Natural killer cell treated with Interleukin-12 subunit alpha and Interleukin-12 subunit beta and Interleukin-15 and Interleukin-18, amount 100 ng/mL, for 72 hours (primary cell): ENCODE results near the gene CST6. TPM values are rescaled to one million over a fixed set of nuclear protein-coding genes. Genes with fewer than 3 reads are reported as not detected.

Experiments
- ATAC-seq, 2 donors: fragments of 150-1000 bp; cut with Tn5 transposase in 1 of 2; sonication (Bioruptor Pico), chemical (Tn5 transposase) in 1 of 2; 2 replicates each; pipeline ENCODE4 v1.10.0; 2021
- DNase-seq: peaks from one replicate; pipeline ENCODE4 v3.0.0; 2022; ENCODE audit warnings: low spot score
- H3K27ac Mint-ChIP-seq, 2 donors: 1 replicate in 1 of 2; 2 replicates in 1 of 2; pipeline ENCODE4 v1.8.0; 2022; ENCODE audit warnings: mixed read lengths in 2 of 2, mild to moderate bottlenecking in 1 of 2, moderate library complexity in 1 of 2
- H3K27me3 Mint-ChIP-seq, 2 donors: 1 replicate in 1 of 2; 2 replicates in 1 of 2; pipeline ENCODE4 v1.8.0; 2022; ENCODE audit warnings: mixed read lengths in 2 of 2
- H3K36me3 Mint-ChIP-seq: one replicate; pipeline ENCODE4 v1.8.0; 2022; ENCODE audit warnings: mixed read lengths
- H3K4me1 Mint-ChIP-seq, 2 donors: 1 replicate in 1 of 2; 2 replicates in 1 of 2; pipeline ENCODE4 v1.8.0; 2022; ENCODE audit warnings: low read depth in 2 of 2, mixed read lengths in 2 of 2, mild to moderate bottlenecking in 1 of 2
- H3K4me3 Mint-ChIP-seq: one replicate; pipeline ENCODE4 v1.8.0; 2022; ENCODE audit warnings: mixed read lengths
- H3K9me3 Mint-ChIP-seq: 2 replicates; pipeline ENCODE4 v1.8.0; 2022; ENCODE audit warnings: mixed read lengths
- total RNA-seq, 2 donors: library from RNA; stranded (reverse); gene quantifications; one replicate each; pipeline ENCODE4 v1.2.3, GENCODE V29; 2022

CST6 gene
- total RNA-seq: under 1 TPM in 1 of 2 donors, not detected in 1; 0.52 TPM

- Mint-ChIP-seq H3K9me3 (no peaks in the 10 kb centered on the region), H3K27ac (no peak within 1 kb of the TSS), H3K27me3 (peaks cover 4 to 6% of the 10 kb centered on the region in 2 donors), H3K4me1 (no peaks in the 10 kb centered on the region), H3K36me3 (no peaks in the 10 kb centered on the region), H3K4me3 (no peak within 1 kb of the TSS)
- DNase-seq: no peak
- ATAC-seq: no peak
Observed at GRCh38 chr11:66011785-66012303, at the start of gene CST6. TSS of gene CST6 (plus strand) at chr11:66012008. CDS start at chr11:66012045, 37 bp downstream.

GRCh38 chr11:65962141-65962564, 49.7 kb upstream of the CST6 start:
- H3K36me3 Mint-ChIP-seq: peaks cover 23% of the 10 kb centered on the region
- no peak for DNase-seq
- H3K4me1 Mint-ChIP-seq: peaks cover 27 to 35% of the 10 kb centered on the region in 2 donors
- H3K9me3 Mint-ChIP-seq: no peaks in the 10 kb centered on the region
- peak overlapping the region; percentile 84 to 96 for H3K27ac Mint-ChIP-seq
- no peaks in the 10 kb centered on the region for H3K27me3 Mint-ChIP-seq
- H3K4me3 Mint-ChIP-seq: peak overlapping the region; percentile 89
- ATAC-seq: no peak

GRCh38 chr11:65964906-65965305, 46.9 kb upstream of the CST6 start:
- H3K27ac Mint-ChIP-seq: no peak overlapping the region
- no peak for DNase-seq
- H3K4me3 Mint-ChIP-seq: no peak overlapping the region
- no peaks in the 10 kb centered on the region for H3K27me3 Mint-ChIP-seq
- no peaks in the 10 kb centered on the region for H3K9me3 Mint-ChIP-seq
- ATAC-seq: no peak
- H3K4me1 Mint-ChIP-seq: peaks cover 35 to 38% of the 10 kb centered on the region in 2 donors
- peaks cover 36% of the 10 kb centered on the region for H3K36me3 Mint-ChIP-seq

GRCh38 chr11:65965986-65966762, 45.6 kb upstream of the CST6 start:
- H3K27ac Mint-ChIP-seq: no peak overlapping the region
- peaks cover 37 to 42% of the 10 kb centered on the region in 2 donors for H3K4me1 Mint-ChIP-seq
- DNase-seq: no peak
- H3K36me3 Mint-ChIP-seq: peaks cover 42% of the 10 kb centered on the region
- ATAC-seq: no peak
- H3K4me3 Mint-ChIP-seq: no peak overlapping the region
- no peaks in the 10 kb centered on the region for H3K9me3 Mint-ChIP-seq
- H3K27me3 Mint-ChIP-seq: no peaks in the 10 kb centered on the region

GRCh38 chr11:65967329-65967934, 44.4 kb upstream of the CST6 start:
- no peak for DNase-seq
- Mint-ChIP-seq H3K27me3 (no peaks in the 10 kb centered on the region), H3K4me1 (peaks cover 29 to 34% of the 10 kb centered on the region in 2 donors), H3K4me3 (no peak overlapping the region), H3K9me3 (no peaks in the 10 kb centered on the region), H3K36me3 (peaks cover 33% of the 10 kb centered on the region), H3K27ac (no peak overlapping the region)
- no peak for ATAC-seq

GRCh38 chr11:65968600-65969482, 43.0 kb upstream of the CST6 start:
- DNase-seq (no peak), ATAC-seq (no peak)
- Mint-ChIP-seq H3K36me3 (peaks cover 32% of the 10 kb centered on the region), H3K4me3 (no peak overlapping the region), H3K4me1 (peaks cover 21 to 29% of the 10 kb centered on the region in 2 donors), H3K9me3 (no peaks in the 10 kb centered on the region), H3K27me3 (no peaks in the 10 kb centered on the region), H3K27ac (no peak overlapping the region)

- Mint-ChIP-seq H3K27ac (no peak overlapping the region), H3K27me3 (no peaks in the 10 kb centered on the region), H3K36me3 (peaks cover 26% of the 10 kb centered on the region), H3K4me1 (peaks cover 31 to 34% of the 10 kb centered on the region in 2 donors), H3K4me3 (no peak overlapping the region), H3K9me3 (no peaks in the 10 kb centered on the region)
- DNase-seq: no peak
- ATAC-seq: no peak
Observed at GRCh38 chr11:65972116-65972515, 39.7 kb upstream of the CST6 start.

- Mint-ChIP-seq H3K4me1 (peaks cover 25 to 33% of the 10 kb centered on the region in 2 donors), H3K36me3 (peaks cover 18% of the 10 kb centered on the region), H3K4me3 (no peak overlapping the region), H3K27ac (no peak overlapping the region), H3K9me3 (no peaks in the 10 kb centered on the region), H3K27me3 (no peaks in the 10 kb centered on the region)
- DNase-seq (no peak), ATAC-seq (no peak)
Observed at GRCh38 chr11:65973439-65974110, 38.2 kb upstream of the CST6 start.

- no peaks in the 10 kb centered on the region for H3K9me3 Mint-ChIP-seq
- ATAC-seq: no peak
- no peak for DNase-seq
- no peak overlapping the region for H3K4me3 Mint-ChIP-seq
- H3K4me1 Mint-ChIP-seq: peaks cover 18 to 22% of the 10 kb centered on the region in 2 donors
- no peaks in the 10 kb centered on the region for H3K27me3 Mint-ChIP-seq
- peaks cover 8% of the 10 kb centered on the region for H3K36me3 Mint-ChIP-seq
- peak overlapping the region in 1 of 2 donors; percentile 67 for H3K27ac Mint-ChIP-seq
Observed at GRCh38 chr11:65975771-65976170, 36.0 kb upstream of the CST6 start.

GRCh38 chr11:65976216-65977176, 35.3 kb upstream of the CST6 start:
- H3K4me3 Mint-ChIP-seq: no peak overlapping the region
- peak overlapping the region in 1 of 2 donors; percentile 67 for H3K27ac Mint-ChIP-seq
- peaks cover 8% of the 10 kb centered on the region for H3K36me3 Mint-ChIP-seq
- H3K9me3 Mint-ChIP-seq: no peaks in the 10 kb centered on the region
- no peak for ATAC-seq
- peaks cover 18 to 22% of the 10 kb centered on the region in 2 donors for H3K4me1 Mint-ChIP-seq
- H3K27me3 Mint-ChIP-seq: no peaks in the 10 kb centered on the region
- DNase-seq: no peak

GRCh38 chr11:65977621-65978390, 34.0 kb upstream of the CST6 start:
- Mint-ChIP-seq H3K27me3 (no peaks in the 10 kb centered on the region), H3K9me3 (no peaks in the 10 kb centered on the region), H3K4me1 (peaks cover 18 to 22% of the 10 kb centered on the region in 2 donors), H3K36me3 (peaks cover 7% of the 10 kb centered on the region), H3K27ac (no peak overlapping the region), H3K4me3 (no peak overlapping the region)
- no peak for DNase-seq
- no peak for ATAC-seq
